NCI-H748 (cell line): Measurements from ENCODE around the gene ANKDD1B.

ENCODE experiments used
- DNase-seq: peaks from one replicate; lab custom pipeline; 2025; ENCODE audit not compliant: unreplicated experiment; lab: John Stamatoyannopoulos, UW

The ANKDD1B gene

GRCh38 chr5:75659791-75660450, 48.7 kb downstream of the ANKDD1B start:
- DNase-seq, result no peak

- DNase-seq, result no peak
These were observed 49.6 kb downstream of the ANKDD1B start for GRCh38 chr5:75660678-75661465.

- no peak for DNase-seq
These were observed 50.8 kb downstream of the ANKDD1B start for GRCh38 chr5:75662061-75662460.

- no peak for DNase-seq
These were observed 52.5 kb downstream of the ANKDD1B start for GRCh38 chr5:75663579-75664284.

GRCh38 chr5:75664979-75665378, 53.7 kb downstream of the ANKDD1B start:
- DNase-seq, result no peak

- DNase-seq, result no peak
These were observed 55.5 kb downstream of the ANKDD1B start for GRCh38 chr5:75666801-75667200.

- DNase-seq, result no peak
These were observed 56.3 kb downstream of the ANKDD1B start for GRCh38 chr5:75667586-75667985.

GRCh38 chr5:75668445-75668844, 57.2 kb downstream of the ANKDD1B start:
- no peak for DNase-seq

- DNase-seq, result peak; percentile 83
These were observed 57.9 kb downstream of the ANKDD1B start for GRCh38 chr5:75668977-75669689.

GRCh38 chr5:75670577-75670976, 59.3 kb downstream of the ANKDD1B start:
- DNase-seq, result no peak

GRCh38 chr5:75671506-75671905, 60.3 kb downstream of the ANKDD1B start:
- no peak for DNase-seq

- DNase-seq, result no peak
These were observed 61.4 kb downstream of the ANKDD1B start for GRCh38 chr5:75672616-75673015.

- no peak for DNase-seq
These were observed 64.5 kb downstream of the ANKDD1B start for GRCh38 chr5:75675783-75676182.

- DNase-seq, result no peak
These were observed 66.4 kb downstream of the ANKDD1B start for GRCh38 chr5:75677607-75678006.

- DNase-seq, result no peak
These were observed 66.9 kb downstream of the ANKDD1B start for GRCh38 chr5:75678155-75678554.

- peak; percentile 58 for DNase-seq
These were observed 70.0 kb downstream of the ANKDD1B start for GRCh38 chr5:75681125-75681830.

- DNase-seq, result no peak
These were observed 73.9 kb downstream of the ANKDD1B start for GRCh38 chr5:75685141-75685540.

GRCh38 chr5:75686480-75686879, 75.2 kb downstream of the ANKDD1B start:
- DNase-seq, result no peak

GRCh38 chr5:75690669-75691068, 79.4 kb downstream of the ANKDD1B start:
- no peak for DNase-seq

GRCh38 chr5:75694781-75695180, 83.5 kb downstream of the ANKDD1B start:
- no peak for DNase-seq
